ENCODE results near the gene MRPL40.
A peak's percentile ranks its signal among the peaks of the same experiment; 100 is the strongest.

Gene MRPL40

DNA sequence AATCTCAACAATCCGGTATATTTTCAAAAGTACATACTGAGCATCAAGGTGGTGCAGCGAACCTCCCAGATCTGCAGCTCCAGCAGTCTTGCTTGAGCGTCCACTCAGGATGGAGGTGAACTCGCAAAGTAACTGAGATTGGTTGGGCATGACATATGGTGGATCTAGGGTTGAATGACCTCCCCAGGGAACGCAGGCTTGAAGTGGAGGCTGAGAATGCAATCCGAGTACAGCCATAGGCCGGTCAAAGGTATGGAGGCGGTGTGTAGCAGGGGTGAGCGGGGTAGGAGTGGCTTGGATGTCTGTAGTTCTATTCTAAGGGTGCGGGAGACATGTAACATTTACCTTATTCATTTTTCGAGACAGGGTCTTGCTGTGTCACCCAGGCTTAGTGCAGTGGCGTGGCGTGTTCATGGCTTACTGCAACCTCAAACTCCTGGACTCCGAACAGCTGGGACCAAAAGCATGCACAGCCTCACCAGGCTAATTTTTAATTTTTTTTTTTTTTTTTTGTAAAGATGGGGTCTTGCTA, 15.8 kb downstream of the MRPL40 start (continued):
- TF ChIP-seq, protein P1, sequence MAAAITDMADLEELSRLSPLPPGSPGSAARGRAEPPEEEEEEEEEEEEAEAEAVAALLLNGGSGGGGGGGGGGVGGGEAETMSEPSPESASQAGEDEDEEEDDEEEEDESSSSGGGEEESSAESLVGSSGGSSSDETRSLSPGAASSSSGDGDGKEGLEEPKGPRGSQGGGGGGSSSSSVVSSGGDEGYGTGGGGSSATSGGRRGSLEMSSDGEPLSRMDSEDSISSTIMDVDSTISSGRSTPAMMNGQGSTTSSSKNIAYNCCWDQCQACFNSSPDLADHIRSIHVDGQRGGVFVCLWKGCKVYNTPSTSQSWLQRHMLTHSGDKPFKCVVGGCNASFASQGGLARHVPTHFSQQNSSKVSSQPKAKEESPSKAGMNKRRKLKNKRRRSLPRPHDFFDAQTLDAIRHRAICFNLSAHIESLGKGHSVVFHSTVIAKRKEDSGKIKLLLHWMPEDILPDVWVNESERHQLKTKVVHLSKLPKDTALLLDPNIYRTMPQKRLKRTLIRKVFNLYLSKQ (tag by site-specific recombination; IDR thresholded peaks at IDR 0.05; ENCODE audit: borderline replicate concordance), result no peak
- TF ChIP-seq ZNF426 (tag by site-specific recombination; IDR thresholded peaks at IDR 0.05) (no peak), MZF1 (tag by site-specific recombination; IDR thresholded peaks at IDR 0.05; ENCODE audit: borderline replicate concordance) (no peak), ZNF335 (tag by site-specific recombination; conservative IDR thresholded peaks at IDR 0.05) (peak; percentile 38), ZSCAN16 (tag by site-specific recombination; IDR thresholded peaks at IDR 0.05) (no peak), ZFP41 (tag by site-specific recombination; IDR thresholded peaks at IDR 0.05; ENCODE audit: borderline replicate concordance) (no peak), ZNF670 (tag by site-specific recombination; IDR thresholded peaks at IDR 0.05; ENCODE audit: low read depth) (no peak), ZNF707 (tag by site-specific recombination; IDR thresholded peaks at IDR 0.05) (no peak), HOXD13 (CRISPR knock-in tag; IDR thresholded peaks at IDR 0.05; ENCODE audit: borderline replicate concordance) (no peak), ZNF560 (tag by site-specific recombination; IDR thresholded peaks at IDR 0.05; ENCODE audit: borderline replicate concordance) (no peak), ZNF510 (tag by site-specific recombination; IDR thresholded peaks at IDR 0.05; ENCODE audit: insufficient replicate concordance) (no peak), ZFP37 (tag by site-specific recombination; IDR thresholded peaks at IDR 0.05) (no peak), ZNF624 (tag by site-specific recombination; IDR thresholded peaks at IDR 0.05) (no peak), ZNF529 (tag by site-specific recombination; IDR thresholded peaks at IDR 0.05; ENCODE audit: insufficient replicate concordance) (no peak), ZNF121 (tag by site-specific recombination; IDR thresholded peaks at IDR 0.05) (no peak), ZNF404 (tag by site-specific recombination; IDR thresholded peaks at IDR 0.05) (no peak), ZNF114 (tag by site-specific recombination; IDR thresholded peaks at IDR 0.05) (no peak), GFI1B (tag by site-specific recombination; IDR thresholded peaks at IDR 0.05) (0 out of 2 replicates have a peak, but pooled peaks have one; percentile 20), ZNF184 (tag by site-specific recombination; IDR thresholded peaks at IDR 0.05) (peak; percentile 61; the same call in 1 of the 2 replicates), YY2 (tag by site-specific recombination; IDR thresholded peaks at IDR 0.05) (no peak), PRDM1 (tag by site-specific recombination; IDR thresholded peaks at IDR 0.05) (no peak)
- TF ChIP-seq, protein P2, sequence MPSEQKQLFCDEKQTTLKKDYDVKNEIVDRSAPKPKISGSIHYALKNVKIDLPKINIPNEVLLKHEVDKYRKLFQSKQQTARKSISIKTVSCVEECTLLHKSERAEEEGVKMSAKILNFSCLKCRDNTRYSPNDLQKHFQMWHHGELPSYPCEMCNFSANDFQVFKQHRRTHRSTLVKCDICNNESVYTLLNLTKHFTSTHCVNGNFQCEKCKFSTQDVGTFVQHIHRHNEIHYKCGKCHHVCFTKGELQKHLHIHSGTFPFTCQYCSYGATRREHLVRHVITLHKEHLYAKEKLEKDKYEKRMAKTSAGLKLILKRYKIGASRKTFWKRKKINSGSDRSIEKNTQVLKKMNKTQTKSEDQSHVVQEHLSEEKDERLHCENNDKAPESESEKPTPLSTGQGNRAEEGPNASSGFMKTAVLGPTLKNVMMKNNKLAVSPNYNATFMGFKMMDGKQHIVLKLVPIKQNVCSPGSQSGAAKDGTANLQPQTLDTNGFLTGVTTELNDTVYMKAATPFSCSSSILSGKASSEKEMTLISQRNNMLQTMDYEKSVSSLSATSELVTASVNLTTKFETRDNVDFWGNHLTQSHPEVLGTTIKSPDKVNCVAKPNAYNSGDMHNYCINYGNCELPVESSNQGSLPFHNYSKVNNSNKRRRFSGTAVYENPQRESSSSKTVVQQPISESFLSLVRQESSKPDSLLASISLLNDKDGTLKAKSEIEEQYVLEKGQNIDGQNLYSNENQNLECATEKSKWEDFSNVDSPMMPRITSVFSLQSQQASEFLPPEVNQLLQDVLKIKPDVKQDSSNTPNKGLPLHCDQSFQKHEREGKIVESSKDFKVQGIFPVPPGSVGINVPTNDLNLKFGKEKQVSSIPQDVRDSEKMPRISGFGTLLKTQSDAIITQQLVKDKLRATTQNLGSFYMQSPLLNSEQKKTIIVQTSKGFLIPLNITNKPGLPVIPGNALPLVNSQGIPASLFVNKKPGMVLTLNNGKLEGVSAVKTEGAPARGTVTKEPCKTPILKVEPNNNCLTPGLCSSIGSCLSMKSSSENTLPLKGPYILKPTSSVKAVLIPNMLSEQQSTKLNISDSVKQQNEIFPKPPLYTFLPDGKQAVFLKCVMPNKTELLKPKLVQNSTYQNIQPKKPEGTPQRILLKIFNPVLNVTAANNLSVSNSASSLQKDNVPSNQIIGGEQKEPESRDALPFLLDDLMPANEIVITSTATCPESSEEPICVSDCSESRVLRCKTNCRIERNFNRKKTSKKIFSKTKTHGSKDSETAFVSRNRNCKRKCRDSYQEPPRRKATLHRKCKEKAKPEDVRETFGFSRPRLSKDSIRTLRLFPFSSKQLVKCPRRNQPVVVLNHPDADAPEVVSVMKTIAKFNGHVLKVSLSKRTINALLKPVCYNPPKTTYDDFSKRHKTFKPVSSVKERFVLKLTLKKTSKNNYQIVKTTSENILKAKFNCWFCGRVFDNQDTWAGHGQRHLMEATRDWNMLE (tag by site-specific recombination; conservative IDR thresholded peaks at IDR 0.05; ENCODE audit: low read depth), result no peak
- TF ChIP-seq, protein P3, sequence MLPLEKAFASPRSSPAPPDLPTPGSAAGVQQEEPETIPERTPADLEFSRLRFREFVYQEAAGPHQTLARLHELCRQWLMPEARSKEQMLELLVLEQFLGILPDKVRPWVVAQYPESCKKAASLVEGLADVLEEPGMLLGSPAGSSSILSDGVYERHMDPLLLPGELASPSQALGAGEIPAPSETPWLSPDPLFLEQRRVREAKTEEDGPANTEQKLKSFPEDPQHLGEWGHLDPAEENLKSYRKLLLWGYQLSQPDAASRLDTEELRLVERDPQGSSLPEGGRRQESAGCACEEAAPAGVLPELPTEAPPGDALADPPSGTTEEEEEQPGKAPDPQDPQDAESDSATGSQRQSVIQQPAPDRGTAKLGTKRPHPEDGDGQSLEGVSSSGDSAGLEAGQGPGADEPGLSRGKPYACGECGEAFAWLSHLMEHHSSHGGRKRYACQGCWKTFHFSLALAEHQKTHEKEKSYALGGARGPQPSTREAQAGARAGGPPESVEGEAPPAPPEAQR (tag by site-specific recombination; IDR thresholded peaks at IDR 0.05), result no peak
- TF ChIP-seq, protein P4, sequence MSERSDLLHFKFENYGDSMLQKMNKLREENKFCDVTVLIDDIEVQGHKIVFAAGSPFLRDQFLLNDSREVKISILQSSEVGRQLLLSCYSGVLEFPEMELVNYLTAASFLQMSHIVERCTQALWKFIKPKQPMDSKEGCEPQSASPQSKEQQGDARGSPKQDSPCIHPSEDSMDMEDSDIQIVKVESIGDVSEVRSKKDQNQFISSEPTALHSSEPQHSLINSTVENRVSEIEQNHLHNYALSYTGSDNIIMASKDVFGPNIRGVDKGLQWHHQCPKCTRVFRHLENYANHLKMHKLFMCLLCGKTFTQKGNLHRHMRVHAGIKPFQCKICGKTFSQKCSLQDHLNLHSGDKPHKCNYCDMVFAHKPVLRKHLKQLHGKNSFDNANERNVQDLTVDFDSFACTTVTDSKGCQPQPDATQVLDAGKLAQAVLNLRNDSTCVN (tag by site-specific recombination; optimal IDR thresholded peaks at IDR 0.05), result peak; percentile 46
- TF ChIP-seq, protein P5, sequence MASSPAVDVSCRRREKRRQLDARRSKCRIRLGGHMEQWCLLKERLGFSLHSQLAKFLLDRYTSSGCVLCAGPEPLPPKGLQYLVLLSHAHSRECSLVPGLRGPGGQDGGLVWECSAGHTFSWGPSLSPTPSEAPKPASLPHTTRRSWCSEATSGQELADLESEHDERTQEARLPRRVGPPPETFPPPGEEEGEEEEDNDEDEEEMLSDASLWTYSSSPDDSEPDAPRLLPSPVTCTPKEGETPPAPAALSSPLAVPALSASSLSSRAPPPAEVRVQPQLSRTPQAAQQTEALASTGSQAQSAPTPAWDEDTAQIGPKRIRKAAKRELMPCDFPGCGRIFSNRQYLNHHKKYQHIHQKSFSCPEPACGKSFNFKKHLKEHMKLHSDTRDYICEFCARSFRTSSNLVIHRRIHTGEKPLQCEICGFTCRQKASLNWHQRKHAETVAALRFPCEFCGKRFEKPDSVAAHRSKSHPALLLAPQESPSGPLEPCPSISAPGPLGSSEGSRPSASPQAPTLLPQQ (tag by site-specific recombination; IDR thresholded peaks at IDR 0.05), result no peak
- TF ChIP-seq, protein P6, sequence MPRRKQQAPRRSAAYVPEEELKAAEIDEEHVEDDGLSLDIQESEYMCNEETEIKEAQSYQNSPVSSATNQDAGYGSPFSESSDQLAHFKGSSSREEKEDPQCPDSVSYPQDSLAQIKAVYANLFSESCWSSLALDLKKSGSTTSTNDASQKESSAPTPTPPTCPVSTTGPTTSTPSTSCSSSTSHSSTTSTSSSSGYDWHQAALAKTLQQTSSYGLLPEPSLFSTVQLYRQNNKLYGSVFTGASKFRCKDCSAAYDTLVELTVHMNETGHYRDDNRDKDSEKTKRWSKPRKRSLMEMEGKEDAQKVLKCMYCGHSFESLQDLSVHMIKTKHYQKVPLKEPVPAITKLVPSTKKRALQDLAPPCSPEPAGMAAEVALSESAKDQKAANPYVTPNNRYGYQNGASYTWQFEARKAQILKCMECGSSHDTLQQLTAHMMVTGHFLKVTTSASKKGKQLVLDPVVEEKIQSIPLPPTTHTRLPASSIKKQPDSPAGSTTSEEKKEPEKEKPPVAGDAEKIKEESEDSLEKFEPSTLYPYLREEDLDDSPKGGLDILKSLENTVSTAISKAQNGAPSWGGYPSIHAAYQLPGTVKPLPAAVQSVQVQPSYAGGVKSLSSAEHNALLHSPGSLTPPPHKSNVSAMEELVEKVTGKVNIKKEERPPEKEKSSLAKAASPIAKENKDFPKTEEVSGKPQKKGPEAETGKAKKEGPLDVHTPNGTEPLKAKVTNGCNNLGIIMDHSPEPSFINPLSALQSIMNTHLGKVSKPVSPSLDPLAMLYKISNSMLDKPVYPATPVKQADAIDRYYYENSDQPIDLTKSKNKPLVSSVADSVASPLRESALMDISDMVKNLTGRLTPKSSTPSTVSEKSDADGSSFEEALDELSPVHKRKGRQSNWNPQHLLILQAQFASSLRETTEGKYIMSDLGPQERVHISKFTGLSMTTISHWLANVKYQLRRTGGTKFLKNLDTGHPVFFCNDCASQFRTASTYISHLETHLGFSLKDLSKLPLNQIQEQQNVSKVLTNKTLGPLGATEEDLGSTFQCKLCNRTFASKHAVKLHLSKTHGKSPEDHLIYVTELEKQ (tag by site-specific recombination; IDR thresholded peaks at IDR 0.05; ENCODE audit: borderline replicate concordance), result no peak
